ENCODE data around the gene SMAP2.

DNA sequence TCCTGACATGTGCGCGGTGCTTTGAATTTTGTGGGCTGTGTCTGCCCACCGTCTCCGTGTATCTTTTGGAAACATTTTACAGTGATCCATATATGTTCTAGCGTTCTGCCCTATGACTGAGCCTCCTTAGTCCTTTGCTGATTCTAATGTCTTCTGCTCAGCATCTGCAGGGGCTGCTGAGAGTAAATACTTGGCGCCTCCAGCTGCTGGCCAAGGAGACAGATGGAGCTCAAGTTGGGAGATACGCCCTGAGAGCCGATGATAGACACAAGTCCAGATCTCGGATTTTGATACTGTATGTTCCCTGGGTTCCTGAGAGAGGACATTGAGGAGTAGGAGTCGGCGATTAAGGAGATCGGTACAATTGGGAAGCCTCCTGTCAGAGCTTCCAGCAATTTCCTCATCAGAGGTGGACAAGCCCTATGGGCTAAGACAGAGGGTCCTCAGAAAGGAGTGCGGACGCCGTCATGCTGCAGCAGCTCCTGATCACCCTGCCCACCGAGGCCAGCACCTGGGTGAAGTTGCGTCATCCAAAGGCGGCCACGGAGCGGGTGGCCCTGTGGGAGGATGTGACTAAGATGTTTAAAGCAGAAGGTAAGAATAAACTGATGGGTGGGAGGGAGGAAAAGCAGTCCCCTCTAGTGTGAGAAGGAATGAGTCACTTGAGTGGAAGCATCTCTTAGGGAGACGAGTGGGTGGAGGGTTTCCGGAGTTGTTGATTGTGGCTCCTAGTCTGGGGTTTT is 77.1 kb downstream of the SMAP2 start:
- no peak for TF ChIP-seq POLR2A (IDR thresholded peaks at IDR 0.05)
- TF ChIP-seq, protein P1, sequence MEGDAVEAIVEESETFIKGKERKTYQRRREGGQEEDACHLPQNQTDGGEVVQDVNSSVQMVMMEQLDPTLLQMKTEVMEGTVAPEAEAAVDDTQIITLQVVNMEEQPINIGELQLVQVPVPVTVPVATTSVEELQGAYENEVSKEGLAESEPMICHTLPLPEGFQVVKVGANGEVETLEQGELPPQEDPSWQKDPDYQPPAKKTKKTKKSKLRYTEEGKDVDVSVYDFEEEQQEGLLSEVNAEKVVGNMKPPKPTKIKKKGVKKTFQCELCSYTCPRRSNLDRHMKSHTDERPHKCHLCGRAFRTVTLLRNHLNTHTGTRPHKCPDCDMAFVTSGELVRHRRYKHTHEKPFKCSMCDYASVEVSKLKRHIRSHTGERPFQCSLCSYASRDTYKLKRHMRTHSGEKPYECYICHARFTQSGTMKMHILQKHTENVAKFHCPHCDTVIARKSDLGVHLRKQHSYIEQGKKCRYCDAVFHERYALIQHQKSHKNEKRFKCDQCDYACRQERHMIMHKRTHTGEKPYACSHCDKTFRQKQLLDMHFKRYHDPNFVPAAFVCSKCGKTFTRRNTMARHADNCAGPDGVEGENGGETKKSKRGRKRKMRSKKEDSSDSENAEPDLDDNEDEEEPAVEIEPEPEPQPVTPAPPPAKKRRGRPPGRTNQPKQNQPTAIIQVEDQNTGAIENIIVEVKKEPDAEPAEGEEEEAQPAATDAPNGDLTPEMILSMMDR (IDR thresholded peaks at IDR 0.05) = no peak

All from heart left ventricle (tissue), 13 donors.